ENCODE measurements around the gene ZBED1. TPM values are rescaled to one million over a fixed set of nuclear protein-coding genes. Genes with fewer than 3 reads are reported as not detected.

ZBED1 gene
- polyA plus RNA-seq (2012; ENCODE audit: missing spikeins) = 21.2 TPM

- TF ChIP-seq POLR2A (IDR thresholded peaks at IDR 0.05; ENCODE audit: low read depth, low read length) (peak; percentile 81; the same call in 1 of the 2 replicates), TAF1 (IDR thresholded peaks at IDR 0.05; ENCODE audit: borderline replicate concordance, low read depth, low read length) (no peak), POLR2AphosphoS5 (IDR thresholded peaks at IDR 0.05; ENCODE audit: low read depth, low read length) (peak; percentile 63; the same call in 1 of the 2 replicates)
- FAIRE-seq = peak; percentile 97
- DNase-seq (ENCODE audit: insufficient read length) = peak; percentile 77
Measured at GRCh38 chrX:2500803-2501558, at the start of gene ZBED1, which contains the start of gene DHRSX. Gene ZBED1, minus strand, starts transcription at chrX:2500976. Its CDS starts 10,257 bp downstream, at chrX:2490719. Gene DHRSX, minus strand, starts transcription at chrX:2500976. Its CDS starts 51 bp downstream, at chrX:2500925.

DNA sequence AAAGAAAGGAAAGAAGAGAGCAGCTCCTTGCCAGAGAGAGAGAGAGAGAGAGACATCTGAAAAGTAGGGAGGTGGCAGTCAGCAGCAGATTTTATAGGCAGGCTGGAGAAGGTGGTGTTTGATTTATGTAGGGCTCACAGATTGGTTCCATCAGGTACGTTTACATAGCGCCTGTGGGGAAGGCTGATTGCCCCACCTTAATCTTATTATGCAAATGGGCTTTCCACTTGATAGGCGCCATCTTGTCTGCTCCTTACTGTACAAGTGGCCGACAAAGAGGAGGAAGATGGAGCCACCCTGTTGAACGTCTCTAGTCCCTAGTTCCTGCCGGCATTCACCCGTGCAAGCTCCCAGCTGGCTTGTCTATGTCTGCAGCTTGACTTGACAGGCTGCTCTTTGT lies 49.1 kb upstream of the ZBED1 start:
- DNase-seq (ENCODE audit: insufficient read length) = no peak
- TF ChIP-seq POLR2A (IDR thresholded peaks at IDR 0.05; ENCODE audit: low read depth, low read length) = no peak
- TF ChIP-seq POLR2AphosphoS5 (IDR thresholded peaks at IDR 0.05; ENCODE audit: low read depth, low read length) = no peak
- TF ChIP-seq TAF1 (IDR thresholded peaks at IDR 0.05; ENCODE audit: borderline replicate concordance, low read depth, low read length) = no peak
- FAIRE-seq = no peak

DNA sequence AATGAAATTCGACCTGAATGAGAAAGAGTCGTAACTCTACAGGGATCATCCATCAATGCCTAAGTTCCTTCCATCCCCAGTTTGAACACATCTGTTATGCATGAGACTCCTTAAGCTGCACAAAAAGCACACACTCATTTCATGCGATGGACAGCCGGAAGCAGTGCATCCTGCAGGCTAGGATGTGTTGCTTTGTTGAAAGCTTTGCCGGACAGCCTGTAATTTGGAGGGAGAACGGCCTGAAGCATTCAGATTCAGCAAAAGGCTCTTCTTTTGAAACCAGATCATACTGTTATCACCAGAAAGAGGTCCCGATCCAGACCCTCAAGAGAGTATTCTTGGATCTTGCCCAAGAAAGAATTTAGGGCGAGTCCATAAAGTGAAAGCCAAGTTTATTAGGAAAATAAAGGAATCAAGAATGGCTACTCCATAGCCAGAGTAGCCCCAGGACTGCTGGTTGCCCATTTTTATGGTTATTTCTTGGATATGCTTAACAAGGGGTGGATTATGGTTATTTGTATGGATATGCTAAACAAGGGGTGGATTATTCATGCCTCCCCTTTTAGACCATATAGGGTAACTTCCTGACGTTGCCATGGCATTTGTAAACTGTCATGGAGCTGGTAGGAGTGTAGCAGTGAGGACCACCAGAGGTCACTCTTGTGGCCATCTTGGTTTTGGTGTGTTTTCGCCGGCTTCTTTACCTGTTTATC lies 48.1 kb upstream of the ZBED1 start:
- TF ChIP-seq POLR2A (IDR thresholded peaks at IDR 0.05; ENCODE audit: low read depth, low read length) (no peak), POLR2AphosphoS5 (IDR thresholded peaks at IDR 0.05; ENCODE audit: low read depth, low read length) (no peak), TAF1 (IDR thresholded peaks at IDR 0.05; ENCODE audit: borderline replicate concordance, low read depth, low read length) (no peak)
- DNase-seq (ENCODE audit: insufficient read length) (no peak), FAIRE-seq (peak; percentile 5)

- TF ChIP-seq POLR2A (IDR thresholded peaks at IDR 0.05; ENCODE audit: low read depth, low read length) (no peak), POLR2AphosphoS5 (IDR thresholded peaks at IDR 0.05; ENCODE audit: low read depth, low read length) (no peak), TAF1 (IDR thresholded peaks at IDR 0.05; ENCODE audit: borderline replicate concordance, low read depth, low read length) (no peak)
- DNase-seq (ENCODE audit: insufficient read length) (no peak), FAIRE-seq (no peak)
Measured at GRCh38 chrX:2547736-2548135, 47.0 kb upstream of the ZBED1 start.

- TF ChIP-seq TAF1 (IDR thresholded peaks at IDR 0.05; ENCODE audit: borderline replicate concordance, low read depth, low read length) (no peak), POLR2A (IDR thresholded peaks at IDR 0.05; ENCODE audit: low read depth, low read length) (no peak), POLR2AphosphoS5 (IDR thresholded peaks at IDR 0.05; ENCODE audit: low read depth, low read length) (no peak)
- DNase-seq (ENCODE audit: insufficient read length) (no peak), FAIRE-seq (no peak)
Measured at GRCh38 chrX:2546496-2546895, 45.7 kb upstream of the ZBED1 start.

DNA sequence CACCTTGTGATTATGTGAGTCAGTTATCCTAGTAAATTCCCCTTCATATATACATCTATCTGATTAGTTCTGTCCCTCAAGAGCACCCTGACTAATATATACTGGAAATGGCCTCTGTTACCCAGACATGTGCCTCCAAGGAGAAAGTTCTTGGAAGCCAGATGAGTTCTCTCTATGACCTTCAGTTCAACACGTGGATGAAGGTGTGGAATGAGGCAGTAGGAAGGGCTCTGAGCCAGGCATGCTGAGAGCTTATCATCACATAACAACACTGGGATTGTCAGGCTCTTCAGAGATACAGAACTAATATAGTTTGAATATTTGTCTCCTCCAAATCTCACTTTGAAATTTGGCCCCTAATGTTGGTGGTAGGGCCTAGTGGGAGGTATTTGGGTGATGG lies 44.4 kb upstream of the ZBED1 start:
- FAIRE-seq (no peak), DNase-seq (ENCODE audit: insufficient read length) (no peak)
- TF ChIP-seq POLR2A (IDR thresholded peaks at IDR 0.05; ENCODE audit: low read depth, low read length) (no peak), TAF1 (IDR thresholded peaks at IDR 0.05; ENCODE audit: borderline replicate concordance, low read depth, low read length) (no peak), POLR2AphosphoS5 (IDR thresholded peaks at IDR 0.05; ENCODE audit: low read depth, low read length) (no peak)

DNA sequence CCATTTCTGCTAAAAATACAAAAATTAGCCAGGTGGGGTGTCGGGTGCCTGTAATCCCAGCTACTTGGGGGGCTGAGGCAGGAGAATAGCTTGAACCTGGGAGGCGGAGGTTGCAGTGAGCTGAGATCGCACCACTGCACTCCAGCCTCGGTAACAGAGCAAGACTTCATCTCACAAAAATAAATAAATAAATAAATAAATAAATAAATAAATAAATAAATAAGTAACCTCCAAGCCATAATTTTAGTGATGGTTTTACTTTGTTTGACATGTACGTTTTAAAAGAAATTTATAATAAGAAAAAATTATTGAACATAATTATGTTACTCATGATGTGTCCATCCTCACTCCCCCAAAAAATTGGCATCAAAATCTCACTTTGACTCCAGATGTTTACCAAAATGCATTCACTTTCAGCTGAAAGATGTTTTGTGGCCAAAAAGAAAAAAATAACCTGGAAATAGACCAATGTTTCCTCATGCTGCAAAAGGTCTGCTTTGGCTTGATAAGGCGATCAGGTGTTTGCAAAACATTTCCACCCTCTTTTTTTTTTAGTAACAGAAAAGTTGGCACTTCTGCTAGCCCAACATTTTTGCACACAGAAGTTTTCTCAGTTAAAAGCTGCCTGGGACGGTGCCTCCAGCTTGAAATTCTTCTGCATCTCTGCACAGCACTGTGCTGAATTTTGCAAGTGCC lies 42.2 kb upstream of the ZBED1 start:
- TF ChIP-seq POLR2A (IDR thresholded peaks at IDR 0.05; ENCODE audit: low read depth, low read length) (no peak), POLR2AphosphoS5 (IDR thresholded peaks at IDR 0.05; ENCODE audit: low read depth, low read length) (no peak), TAF1 (IDR thresholded peaks at IDR 0.05; ENCODE audit: borderline replicate concordance, low read depth, low read length) (no peak)
- DNase-seq (ENCODE audit: insufficient read length) (no peak), FAIRE-seq (no peak)

- FAIRE-seq (no peak), DNase-seq (ENCODE audit: insufficient read length) (no peak)
- no peak for TF ChIP-seq TAF1 (IDR thresholded peaks at IDR 0.05; ENCODE audit: borderline replicate concordance, low read depth, low read length)
- TF ChIP-seq POLR2A (IDR thresholded peaks at IDR 0.05; ENCODE audit: low read depth, low read length) = no peak
- TF ChIP-seq POLR2AphosphoS5 (IDR thresholded peaks at IDR 0.05; ENCODE audit: low read depth, low read length) = no peak
Measured at GRCh38 chrX:2541603-2542002, 40.8 kb upstream of the ZBED1 start.

- no peak for DNase-seq (ENCODE audit: insufficient read length)
- FAIRE-seq = no peak
Measured at GRCh38 chrX:2540426-2540947, 39.7 kb upstream of the ZBED1 start.

GRCh38 chrX:2539586-2539985 lies 38.8 kb upstream of the ZBED1 start:
- TF ChIP-seq POLR2A (IDR thresholded peaks at IDR 0.05; ENCODE audit: low read depth, low read length) (no peak), POLR2AphosphoS5 (IDR thresholded peaks at IDR 0.05; ENCODE audit: low read depth, low read length) (no peak), TAF1 (IDR thresholded peaks at IDR 0.05; ENCODE audit: borderline replicate concordance, low read depth, low read length) (no peak)
- FAIRE-seq (no peak), DNase-seq (ENCODE audit: insufficient read length) (no peak)

More at GRCh38 chrX:2540426-2540947, 39.7 kb upstream of the ZBED1 start:
- TF ChIP-seq TAF1 (IDR thresholded peaks at IDR 0.05; ENCODE audit: borderline replicate concordance, low read depth, low read length) = no peak
- TF ChIP-seq POLR2A (IDR thresholded peaks at IDR 0.05; ENCODE audit: low read depth, low read length) = no peak
- TF ChIP-seq POLR2AphosphoS5 (IDR thresholded peaks at IDR 0.05; ENCODE audit: low read depth, low read length) = no peak
